Prostate gland (tissue), 2 donors: Measurements from ENCODE around the gene RADIL. TPM values are rescaled to one million over a fixed set of nuclear protein-coding genes. Genes with fewer than 3 reads are reported as not detected.

Experiments used
- DNase-seq: peaks from one replicate; pipeline ENCODE4 v3.0.0-alpha.2; 2019; ENCODE audit warnings: low spot score
- H3K27ac ChIP-seq, 2 donors: fragments of 200-600 bp; sonication (generic); 2 replicates each; pipeline ENCODE4 v1.5.1; 2017 to 2019
- H3K27me3 ChIP-seq: fragments of 200-600 bp; sonication (generic); replicated peaks from 2 replicates; pipeline ENCODE4 v1.5.1; 2019; ENCODE audit not compliant: insufficient read depth
- H3K36me3 ChIP-seq, 2 donors: fragments of 200-600 bp; sonication (generic); 1 replicate in 1 of 2; 2 replicates in 1 of 2; pipeline versions ENCODE4 v1.5.1 to v1.8.1; 2017 to 2019
- H3K4me1 ChIP-seq: fragments of 200-600 bp; sonication (generic); replicated peaks from 2 replicates; pipeline ENCODE4 v1.5.1; 2019
- H3K4me3 ChIP-seq, 2 donors: fragments of 200-600 bp; sonication (generic); 2 replicates each; pipeline ENCODE4 v1.5.1; 2017 to 2019
- H3K9me3 ChIP-seq: fragments of 200-600 bp; sonication (generic); 2 replicates; pipeline ENCODE4 v1.5.1; 2017
- CTCF ChIP-seq, 4 experiments: fragments of 200-600 bp in 2 of 4; fragments of 450-650 bp in 2 of 4; sonication (generic) in 2 of 4; IDR thresholded peaks; 1 replicate in 3 of 4; 2 replicates in 1 of 4; pipeline ENCODE4 v1.5.1; 2016 to 2019; ENCODE audit warnings: antibody characterized with exemption in 4 of 4, mild to moderate bottlenecking in 2 of 4, moderate library complexity in 2 of 4
- POLR2A ChIP-seq: fragments of 450-650 bp; IDR thresholded peaks from one replicate; pipeline ENCODE4 v1.6.1; 2016; ENCODE audit warnings: antibody characterized with exemption, mild to moderate bottlenecking
- POLR2AphosphoS5 ChIP-seq: sonication (generic); formaldehyde crosslinking; IDR thresholded peaks from one replicate; pipeline ENCODE4 v1.6.1; 2017; ENCODE audit warnings: antibody characterized with exemption
- WGBS: methylation state at CpG from one replicate; pipeline ENCODE4 v1.1.5; 2018; 5-methylcytosine and 5-hydroxymethylcytosine counted together
- intact Hi-C: fragments of 100-400 bp; cut with DNase I; formaldehyde crosslinking; loops from one replicate; pipeline ENCODE4 v1.14.2; 2022
- total RNA-seq, 2 donors: library from RNA; depleted of rRNA; stranded (reverse); fragments of >200 nt; gene quantifications; one replicate each; pipeline ENCODE4 v1.1.0, GENCODE V29; 2016

Gene RADIL
- total RNA-seq, 2 donors from 2014 or later: 1.8 to 12.0 TPM

- no peaks in the 10 kb centered on the region for H3K36me3 ChIP-seq
- H3K27me3 ChIP-seq: no peaks in the 10 kb centered on the region
- no peaks in the 10 kb centered on the region for H3K9me3 ChIP-seq
- TF ChIP-seq POLR2AphosphoS5: no peak
- no peak for TF ChIP-seq CTCF (IDR thresholded peaks at IDR 0.05)
- TF ChIP-seq POLR2A: no peak
- H3K27ac ChIP-seq: no peak overlapping the region
- no peak for DNase-seq
- H3K4me1 ChIP-seq: no peaks in the 10 kb centered on the region
- 60% methylated on average over 42 of the region's 45 CpGs for whole genome bisulfite sequencing
- intact Hi-C loops: no loop called here
- no peak overlapping the region for H3K4me3 ChIP-seq
These were observed 4.9 kb downstream of the RADIL start for GRCh38 chr7:4878336-4879335.

GRCh38 chr7:4876586-4876985, 6.9 kb downstream of the RADIL start:
- WGBS: 99% methylated on average over 18 of the region's 18 CpGs
- H3K4me1 ChIP-seq: no peaks in the 10 kb centered on the region
- no peak for TF ChIP-seq POLR2AphosphoS5
- no peak for TF ChIP-seq CTCF (IDR thresholded peaks at IDR 0.05)
- no peak for TF ChIP-seq POLR2A
- H3K27ac ChIP-seq: no peak overlapping the region
- intact Hi-C loops: no loop called here
- DNase-seq: no peak
- no peak overlapping the region for H3K4me3 ChIP-seq
- H3K36me3 ChIP-seq: no peaks in the 10 kb centered on the region
- no peaks in the 10 kb centered on the region for H3K9me3 ChIP-seq
- H3K27me3 ChIP-seq: no peaks in the 10 kb centered on the region

- H3K27me3 ChIP-seq: no peaks in the 10 kb centered on the region
- H3K36me3 ChIP-seq: no peaks in the 10 kb centered on the region
- no peaks in the 10 kb centered on the region for H3K4me1 ChIP-seq
- no peak overlapping the region for H3K27ac ChIP-seq
- TF ChIP-seq POLR2A (no peak), CTCF (IDR thresholded peaks at IDR 0.05) (no peak)
- WGBS: 93% methylated on average over 15 of the region's 15 CpGs
- DNase-seq: no peak
- no peaks in the 10 kb centered on the region for H3K9me3 ChIP-seq
- intact Hi-C loops: no loop called here
- H3K4me3 ChIP-seq: no peak overlapping the region
These were observed 8.1 kb downstream of the RADIL start for GRCh38 chr7:4875391-4875790.

- 89% methylated on average over 30 of the region's 31 CpGs for WGBS
- H3K4me1 ChIP-seq: no peaks in the 10 kb centered on the region
- no peaks in the 10 kb centered on the region for H3K27me3 ChIP-seq
- no peak for TF ChIP-seq POLR2AphosphoS5
- TF ChIP-seq CTCF (IDR thresholded peaks at IDR 0.05): no peak
- TF ChIP-seq POLR2A: no peak
- no peak for DNase-seq
- no peaks in the 10 kb centered on the region for H3K36me3 ChIP-seq
- H3K27ac ChIP-seq: no peak overlapping the region
- H3K4me3 ChIP-seq: no peak overlapping the region
- no peaks in the 10 kb centered on the region for H3K9me3 ChIP-seq
- intact Hi-C loops: no loop called here
These were observed 10.2 kb downstream of the RADIL start for GRCh38 chr7:4873071-4873944.
